GM21381 (cell line): ENCODE data around the gene DBNL.

Experiments
- ATAC-seq: cut with Tn5 transposase; IDR thresholded peaks from one replicate; pipeline ENCODE4 v1.9.1; 2021; ENCODE audit warnings: mild to moderate bottlenecking, moderate library complexity; ENCODE audit not compliant: unreplicated experiment

Gene DBNL

DNA sequence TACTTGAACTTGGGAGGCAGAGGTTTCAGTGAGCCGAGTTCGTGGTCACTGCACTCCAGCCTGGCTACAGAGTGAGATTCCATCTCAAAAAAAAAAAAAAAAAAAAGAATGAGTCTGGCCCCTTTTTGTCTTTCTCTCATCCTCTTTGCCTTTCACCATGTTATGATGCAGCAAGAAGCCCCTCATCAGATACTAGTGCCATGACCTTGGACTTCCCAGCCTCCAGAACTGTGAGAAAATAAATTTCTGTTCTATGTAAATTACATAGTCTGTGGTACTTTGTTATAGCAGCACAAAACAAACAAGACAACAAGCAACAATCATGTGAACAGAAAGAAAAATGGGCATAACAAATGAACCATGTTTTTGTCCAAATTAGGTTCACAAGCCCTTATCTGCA, 2.3 kb upstream of the DBNL start:
- no peak for ATAC-seq

DNA sequence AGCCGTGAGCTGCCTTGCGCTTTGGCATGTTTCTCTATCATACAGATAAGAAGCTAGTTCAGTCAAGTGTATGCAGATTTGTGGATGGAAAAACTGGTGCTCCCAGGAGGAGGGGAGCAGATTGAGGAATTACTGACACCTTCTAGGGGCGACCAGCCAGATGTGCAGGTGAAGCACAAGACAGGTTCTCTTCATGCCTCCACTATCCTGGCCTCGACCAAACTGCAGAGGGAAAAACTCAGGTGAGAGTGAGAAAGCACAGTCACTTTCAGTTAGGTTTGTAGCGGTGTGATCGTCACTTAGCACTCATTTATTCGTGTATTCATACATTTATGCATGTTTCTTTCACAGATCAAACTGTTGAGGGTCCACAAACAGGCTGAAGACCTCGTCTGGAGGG, 600 bp upstream of the DBNL start:
- no peak for ATAC-seq

DNA sequence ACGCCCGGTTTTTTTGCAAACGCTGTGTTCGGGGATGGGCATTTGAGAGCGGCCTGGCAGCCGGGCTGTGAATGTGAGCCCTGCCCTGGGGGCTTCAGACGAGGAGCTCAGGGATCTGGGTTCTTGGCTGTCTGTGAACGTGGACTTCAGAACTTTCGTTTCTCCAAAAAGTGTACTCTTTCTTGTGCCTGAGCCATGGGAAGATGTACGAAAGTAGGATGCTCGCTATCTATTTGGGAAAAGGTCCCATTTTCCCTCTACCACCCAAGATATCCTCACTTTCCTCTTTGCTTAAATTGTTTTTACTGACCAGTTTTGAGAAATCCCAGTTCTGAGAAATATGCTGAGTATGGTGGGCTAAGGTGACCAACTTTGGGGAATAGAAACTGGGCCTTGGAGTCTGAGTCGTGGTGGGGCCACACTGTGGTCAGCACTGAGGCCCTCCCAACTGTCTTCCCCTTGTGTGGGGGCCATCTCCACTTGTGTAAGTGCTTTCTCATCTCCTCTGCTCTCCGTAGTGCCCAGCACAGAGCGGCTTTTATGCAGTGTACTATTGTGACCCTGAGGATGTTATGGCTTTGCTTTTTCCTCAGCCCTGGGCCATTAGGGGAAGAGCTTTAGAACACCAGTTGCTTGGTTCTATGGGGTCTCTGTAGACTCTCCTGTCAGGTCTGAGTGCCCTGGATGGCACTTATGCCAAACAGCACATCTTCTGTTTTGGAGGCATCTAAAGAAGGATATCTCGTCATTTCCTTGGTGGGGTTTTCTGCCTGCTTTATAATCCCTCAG, 918 bp downstream of the DBNL start:
- ATAC-seq: peak; percentile 0

DNA sequence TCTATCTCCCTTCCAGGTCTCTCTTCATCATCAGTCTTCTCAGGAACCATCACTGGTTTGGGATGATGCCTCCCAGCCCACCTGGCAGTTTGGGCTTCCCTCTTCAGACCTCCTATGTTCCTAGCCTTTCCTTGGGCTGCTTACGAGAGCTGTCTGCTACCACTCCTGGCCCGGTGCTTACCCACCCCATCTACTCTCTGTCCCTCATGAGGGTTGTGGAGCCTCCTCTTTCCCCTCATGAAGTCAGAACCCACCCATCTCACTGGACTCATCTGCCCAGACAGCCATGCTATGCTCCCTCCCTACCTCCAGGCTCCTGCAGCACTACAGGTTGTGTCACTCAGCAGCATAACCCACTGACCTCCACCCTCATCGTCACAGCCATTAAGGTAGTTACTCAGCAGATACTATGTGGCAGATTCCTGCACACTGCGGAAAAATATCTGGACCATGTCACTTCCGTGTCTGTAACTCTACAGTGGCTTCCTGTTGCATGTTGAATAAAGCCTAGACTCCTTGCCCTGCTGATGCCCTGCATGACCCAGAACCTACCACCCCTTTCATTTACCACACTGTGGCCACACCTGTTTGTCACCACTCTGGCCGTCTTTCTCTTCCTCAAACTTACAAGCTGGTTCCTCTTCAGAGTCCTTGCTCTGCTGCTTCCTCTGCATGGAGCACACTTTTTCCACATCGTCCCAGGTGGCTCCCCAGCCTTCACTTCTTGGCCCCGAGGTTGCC, 2.0 kb downstream of the DBNL start:
- ATAC-seq: peak; percentile 60

DNA sequence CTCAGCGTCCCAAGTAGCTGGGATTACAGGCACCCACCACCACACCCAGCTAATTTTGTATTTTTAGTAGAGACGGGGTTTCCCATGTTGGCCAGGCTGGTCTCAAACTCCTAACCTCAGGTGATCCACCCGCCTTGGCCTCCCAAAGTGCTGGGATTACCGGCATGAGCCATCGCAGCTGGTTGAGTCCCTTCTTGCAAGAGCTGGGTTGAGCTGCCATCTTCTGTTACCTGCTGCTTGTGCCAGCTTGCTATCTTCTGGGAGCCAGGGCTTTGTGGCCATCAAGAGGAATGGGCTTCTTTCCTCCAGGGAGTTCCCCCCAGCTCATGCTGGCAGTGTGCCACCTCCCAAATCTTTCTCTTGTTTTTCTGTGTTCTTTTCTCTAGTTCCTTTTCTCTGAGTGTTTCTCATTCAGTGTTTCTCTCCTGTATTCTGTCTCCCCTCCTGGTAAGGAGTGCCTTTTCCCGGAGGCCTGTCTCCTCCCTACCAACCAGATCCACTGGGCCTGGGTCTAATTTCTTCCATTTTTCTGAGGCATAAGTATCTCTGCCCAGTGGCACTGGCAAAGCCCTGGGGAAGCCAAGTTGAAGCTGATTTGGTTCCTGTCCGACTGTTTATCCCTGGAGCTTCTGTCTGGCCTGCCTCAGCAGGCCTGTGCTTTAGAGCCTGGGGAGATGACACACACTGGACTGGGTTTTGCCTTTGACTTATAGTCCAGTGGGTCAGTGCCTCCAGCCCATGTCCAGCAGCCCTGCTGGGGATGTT, 3.7 kb downstream of the DBNL start:
- no peak for ATAC-seq

DNA sequence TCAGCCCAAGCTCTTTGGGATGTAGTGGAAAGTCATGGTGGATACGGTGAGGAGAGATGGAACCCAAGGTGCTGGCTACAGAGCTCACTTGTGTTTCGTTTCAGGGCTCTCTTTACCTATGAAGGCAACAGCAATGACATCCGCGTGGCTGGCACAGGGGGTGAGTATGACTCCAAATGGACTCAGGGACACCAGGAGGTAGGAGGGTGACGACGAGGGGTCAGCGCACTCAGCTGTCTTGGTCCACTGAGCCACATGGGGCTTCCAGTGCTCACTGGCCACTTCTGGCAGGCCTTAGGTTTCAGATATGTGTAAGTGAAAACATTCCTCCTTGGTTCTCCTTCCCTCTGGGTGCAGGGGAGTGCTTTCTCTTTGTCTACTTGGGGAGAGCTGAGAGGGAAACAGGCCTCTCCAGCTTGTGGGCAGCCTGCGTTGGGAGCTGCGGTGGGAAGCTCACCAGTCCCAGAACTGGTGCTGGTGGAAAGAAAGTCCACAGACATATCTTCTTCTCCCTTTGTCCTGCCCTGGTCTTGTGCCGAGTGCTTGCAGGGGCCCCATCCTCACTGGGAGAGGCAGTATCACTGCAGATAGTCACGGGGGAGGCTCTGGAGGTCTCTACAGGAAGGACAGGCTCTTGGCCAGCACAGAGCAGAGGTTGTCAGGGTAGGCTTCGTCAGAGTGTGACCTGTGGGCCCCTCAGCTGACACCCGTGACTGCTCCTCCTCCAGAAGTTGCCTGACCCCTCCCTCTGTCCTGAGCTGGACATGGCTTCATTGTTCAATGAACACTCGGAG, 5.8 kb downstream of the DBNL start:
- ATAC-seq: no peak

DNA sequence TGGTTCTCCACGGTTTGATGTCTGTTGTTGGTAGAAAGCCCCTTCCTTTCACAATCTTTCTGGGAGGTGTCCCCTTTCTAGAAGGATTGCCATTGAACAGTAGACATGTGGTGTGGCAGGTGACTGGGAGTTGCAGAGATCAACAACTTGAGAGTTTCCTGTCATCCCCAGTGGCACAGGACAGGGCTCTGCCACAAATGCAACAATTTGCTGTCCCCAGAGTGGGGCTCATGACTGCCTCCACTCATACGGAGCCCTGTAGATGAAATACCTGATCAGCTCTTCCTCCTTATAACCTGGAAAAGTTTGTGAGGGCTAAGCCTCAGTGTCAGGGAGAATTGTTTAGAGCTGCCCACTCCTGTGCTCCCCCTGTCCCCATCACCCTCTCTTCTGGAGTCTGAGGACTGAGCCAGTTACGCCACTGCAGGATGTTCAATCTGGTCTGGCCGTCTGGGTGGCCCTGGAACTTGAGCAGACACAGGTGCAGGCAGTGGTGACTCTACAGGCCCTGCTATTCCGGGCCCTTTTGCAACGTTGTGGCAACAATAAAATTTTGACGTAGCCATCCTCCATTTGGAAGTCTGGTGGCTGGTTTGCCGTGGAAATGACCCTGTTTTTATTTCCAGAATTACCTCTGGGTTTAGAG, 6.5 kb downstream of the DBNL start:
- no peak for ATAC-seq

DNA sequence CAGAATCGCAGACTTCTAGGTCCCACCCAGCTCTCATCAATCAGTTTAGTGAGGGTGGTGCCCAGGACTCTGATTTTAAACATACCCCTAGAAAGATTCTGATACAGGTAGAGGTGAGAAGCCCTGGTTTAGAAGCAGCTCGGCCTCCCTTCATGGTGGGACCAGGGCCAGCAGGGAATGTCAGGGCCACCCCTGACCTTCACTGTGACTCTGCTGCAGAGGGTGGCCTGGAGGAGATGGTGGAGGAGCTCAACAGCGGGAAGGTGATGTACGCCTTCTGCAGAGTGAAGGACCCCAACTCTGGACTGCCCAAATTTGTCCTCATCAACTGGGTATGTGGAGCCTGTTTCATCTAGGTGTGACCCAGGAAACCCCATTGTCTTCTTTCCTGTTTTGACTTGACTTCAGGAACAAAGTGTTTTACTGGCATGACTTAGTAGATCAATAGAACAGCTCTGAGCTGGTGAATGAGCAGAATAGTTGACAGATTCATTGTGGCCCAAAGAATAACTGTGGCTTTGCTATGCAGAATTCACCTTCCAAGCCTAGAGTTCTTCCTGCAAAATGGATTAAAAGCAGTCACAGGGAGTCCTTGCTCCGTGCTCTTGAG, 7.2 kb downstream of the DBNL start:
- no peak for ATAC-seq

DNA sequence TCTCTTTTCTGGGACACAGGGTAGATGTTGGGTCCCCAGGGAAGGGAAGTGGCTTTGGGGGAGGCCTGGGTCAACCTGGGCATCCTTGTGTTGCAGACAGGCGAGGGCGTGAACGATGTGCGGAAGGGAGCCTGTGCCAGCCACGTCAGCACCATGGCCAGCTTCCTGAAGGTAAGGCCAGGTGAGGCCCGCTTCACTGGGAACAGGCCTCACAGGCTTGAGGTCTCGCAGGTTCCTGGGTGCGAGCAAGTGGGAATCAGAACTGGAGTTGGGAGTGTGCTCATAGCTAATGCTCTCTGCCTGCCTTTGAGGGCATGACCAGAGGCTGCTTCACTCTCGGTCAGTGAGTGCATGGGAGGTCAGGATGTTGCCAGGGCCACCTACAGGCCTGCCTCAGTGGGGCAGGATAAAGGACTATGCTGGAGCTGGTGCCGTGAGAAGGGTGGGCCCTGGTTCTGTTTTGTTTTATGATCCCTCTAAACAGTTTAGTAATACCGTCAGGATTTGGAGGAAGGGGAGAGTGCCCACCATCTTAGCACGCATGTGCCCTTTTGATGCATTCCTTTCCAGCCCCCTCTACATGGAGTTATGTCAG, 8.4 kb downstream of the DBNL start:
- no peak for ATAC-seq

DNA sequence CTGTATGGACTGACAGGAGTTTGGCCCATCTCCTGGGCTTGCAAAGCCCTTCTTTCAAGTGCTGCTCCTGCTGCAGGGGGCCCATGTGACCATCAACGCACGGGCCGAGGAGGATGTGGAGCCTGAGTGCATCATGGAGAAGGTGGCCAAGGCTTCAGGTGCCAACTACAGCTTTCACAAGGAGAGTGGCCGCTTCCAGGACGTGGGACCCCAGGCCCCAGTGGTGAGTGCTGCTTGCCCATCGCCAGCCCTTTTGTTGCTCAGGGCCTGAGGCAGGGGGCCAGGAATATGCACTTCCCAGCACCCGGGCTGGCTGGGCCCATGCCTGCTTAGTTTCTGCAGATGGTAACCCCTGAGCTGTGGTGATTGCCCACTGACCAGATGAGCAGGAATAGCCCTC, 12.2 kb downstream of the DBNL start:
- ATAC-seq: no peak

DNA sequence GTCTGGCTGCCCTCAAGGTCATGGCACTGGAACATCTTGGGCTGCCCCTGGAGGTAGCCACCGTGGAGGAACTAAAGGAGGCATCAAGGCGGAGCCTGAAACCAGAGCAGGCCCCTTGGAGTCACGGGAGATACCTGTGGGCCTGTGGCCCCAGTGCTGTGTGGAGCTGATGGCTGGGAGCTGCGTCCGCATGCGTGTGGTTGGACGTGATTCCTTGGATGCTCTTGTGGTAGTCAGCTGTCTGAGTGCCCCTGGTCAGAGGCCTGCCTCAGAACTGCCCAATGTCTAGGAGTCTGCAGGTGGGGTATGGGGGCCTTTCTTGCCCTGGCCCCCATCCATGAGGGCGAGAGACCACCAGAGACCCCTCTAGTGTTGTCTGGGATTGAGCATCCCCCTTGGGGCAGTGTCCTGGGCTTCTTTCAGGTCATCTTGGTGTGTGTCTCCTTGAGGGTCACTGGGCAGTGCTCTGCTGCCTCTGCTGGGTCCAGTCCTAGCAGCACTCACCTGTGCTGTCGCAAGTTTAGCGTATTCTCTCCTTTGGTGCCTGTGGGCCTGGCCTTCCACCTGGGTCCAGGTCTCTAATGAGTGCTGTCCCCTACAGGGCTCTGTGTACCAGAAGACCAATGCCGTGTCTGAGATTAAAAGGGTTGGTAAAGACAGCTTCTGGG, 12.8 kb downstream of the DBNL start:
- ATAC-seq: no peak

DNA sequence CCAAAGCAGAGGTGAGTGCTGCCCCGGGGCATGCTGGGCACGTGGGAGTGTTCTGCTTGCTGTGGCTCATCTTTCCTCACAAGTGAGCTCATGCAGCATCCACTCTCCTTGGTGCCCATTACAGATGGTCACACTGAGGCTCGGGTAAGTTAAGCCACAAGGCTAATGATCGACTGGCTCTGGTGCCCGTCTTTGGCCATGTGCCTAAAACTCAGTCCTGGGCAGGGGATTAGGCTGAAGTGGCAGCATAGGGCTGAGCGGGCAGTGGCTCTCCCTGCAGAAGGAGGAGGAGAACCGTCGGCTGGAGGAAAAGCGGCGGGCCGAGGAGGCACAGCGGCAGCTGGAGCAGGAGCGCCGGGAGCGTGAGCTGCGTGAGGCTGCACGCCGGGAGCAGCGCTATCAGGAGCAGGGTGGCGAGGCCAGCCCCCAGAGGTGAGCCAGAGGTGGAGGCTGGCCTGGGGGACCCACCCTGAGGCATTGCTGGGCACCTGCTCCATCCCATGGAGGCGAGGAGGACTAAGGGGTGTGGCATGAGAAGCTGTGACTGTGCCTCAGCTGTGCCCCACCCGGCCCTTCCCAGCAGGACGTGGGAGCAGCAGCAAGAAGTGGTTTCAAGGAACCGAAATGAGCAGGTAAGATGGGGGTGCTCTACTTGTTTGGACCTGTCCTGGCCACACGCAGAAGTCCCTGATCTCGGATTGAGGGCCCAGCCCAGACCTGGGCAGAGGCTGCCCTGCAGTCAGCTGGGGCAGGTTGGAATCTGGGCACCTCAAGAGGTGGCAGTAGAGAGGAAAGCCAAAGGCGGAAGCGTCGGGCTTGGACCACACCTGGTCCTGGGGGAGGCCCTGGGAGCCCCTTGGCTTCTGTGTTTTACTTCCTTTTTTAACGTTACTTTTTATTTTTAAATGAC, 13.6 kb downstream of the DBNL start:
- ATAC-seq: no peak

DNA sequence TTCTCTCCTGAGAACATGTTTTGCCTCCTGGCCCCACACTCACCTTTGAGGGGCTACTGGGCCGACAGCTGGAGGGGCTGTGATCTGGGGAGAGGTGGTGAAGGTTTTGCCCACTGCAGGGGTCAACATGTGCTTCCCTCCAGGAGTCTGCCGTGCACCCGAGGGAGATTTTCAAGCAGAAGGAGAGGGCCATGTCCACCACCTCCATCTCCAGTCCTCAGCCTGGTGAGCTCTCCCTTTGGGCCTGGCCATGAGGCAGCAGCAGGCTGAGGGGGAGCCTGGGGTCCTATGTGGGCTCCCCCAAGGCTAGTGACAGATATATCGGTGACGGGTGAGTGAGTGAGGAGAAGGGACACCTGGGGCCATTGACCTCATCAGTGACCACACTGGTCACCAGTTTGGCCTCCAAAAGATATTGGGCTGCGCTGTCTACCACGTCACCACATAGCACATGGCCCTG, 14.3 kb downstream of the DBNL start:
- ATAC-seq: no peak

DNA sequence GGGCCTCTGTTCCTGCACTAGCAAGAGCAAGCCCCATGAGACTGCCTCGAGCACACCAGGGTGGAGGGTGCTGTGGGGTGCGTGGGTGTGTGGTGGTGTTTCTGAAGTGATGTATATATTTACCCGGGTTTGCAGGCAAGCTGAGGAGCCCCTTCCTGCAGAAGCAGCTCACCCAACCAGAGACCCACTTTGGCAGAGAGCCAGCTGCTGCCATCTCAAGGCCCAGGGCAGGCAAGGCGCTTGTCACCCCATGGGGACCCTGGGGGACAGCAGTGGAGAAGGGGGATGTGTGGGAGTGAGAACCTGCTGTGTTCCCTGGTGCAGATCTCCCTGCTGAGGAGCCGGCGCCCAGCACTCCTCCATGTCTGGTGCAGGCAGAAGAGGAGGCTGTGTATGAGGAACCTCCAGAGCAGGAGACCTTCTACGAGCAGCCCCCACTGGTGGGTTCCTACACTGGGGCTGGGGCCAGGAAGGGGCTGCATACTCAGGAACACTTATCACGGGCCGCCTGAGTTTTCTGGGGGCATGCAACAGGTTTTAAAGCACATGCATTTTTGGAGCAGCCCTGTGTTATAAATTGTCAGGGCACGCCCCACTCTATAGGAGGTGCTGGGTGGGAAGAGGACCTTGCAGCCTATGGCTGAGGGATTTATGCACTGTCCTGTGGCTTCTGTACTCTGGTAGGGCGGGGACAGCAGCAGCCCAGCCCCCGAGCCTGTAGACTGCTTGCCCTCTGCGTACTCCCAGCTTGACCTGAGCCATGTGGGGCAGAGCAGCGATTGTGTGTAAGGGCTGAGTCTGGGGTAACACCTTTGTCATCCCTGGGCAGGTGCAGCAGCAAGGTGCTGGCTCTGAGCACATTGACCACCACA, 15.0 kb downstream of the DBNL start:
- ATAC-seq: no peak

DNA sequence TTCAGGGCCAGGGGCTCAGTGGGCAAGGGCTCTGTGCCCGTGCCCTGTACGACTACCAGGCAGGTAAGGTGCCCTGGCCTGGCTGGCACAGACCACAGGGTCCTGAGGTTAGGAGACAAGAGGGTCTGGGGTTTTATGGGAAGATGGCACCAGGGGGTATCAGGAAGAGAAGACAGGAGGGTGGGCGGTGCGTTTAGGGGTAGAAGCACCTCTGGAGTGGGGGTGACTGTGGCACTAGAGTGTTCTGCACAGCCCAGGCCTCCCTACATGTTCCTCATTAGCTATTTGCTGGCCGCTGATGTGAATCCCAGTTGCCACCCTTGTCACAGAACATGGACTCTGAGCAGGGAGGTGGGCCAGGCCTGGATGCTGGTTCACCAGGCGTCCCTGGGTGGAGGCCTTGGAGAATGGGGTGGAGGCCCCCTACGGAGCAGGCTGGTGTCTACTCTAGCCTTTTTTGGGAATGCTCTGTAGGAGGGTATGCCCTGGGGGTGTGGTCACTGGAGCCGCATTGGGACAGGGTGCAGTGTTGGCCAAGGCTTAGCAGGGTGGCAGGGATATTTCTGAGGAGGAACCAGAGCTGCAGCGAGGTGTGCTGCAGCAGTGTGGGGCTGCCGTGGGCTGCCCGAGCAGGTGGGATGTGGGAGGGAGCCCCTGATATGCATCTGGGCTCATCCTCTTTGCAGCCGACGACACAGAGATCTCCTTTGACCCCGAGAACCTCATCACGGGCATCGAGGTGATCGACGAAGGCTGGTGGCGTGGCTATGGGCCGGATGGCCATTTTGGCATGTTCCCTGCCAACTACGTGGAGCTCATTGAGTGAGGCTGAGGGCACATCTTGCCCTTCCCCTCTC, 15.8 kb downstream of the DBNL start:
- no peak for ATAC-seq
